Endometrial microvascular endothelial cells (primary cell): ENCODE measurements around the gene BTC. TPM values are rescaled to one million over a fixed set of nuclear protein-coding genes. Genes with fewer than 3 reads are reported as not detected.

Source experiments
- total RNA-seq: library from RNA; depleted of rRNA; stranded (reverse); fragments of >200 nt; gene quantifications from one replicate; pipeline ENCODE4 v1.2.3, GENCODE V29; 2015; ENCODE audit errors: inconsistent ontology term

Gene BTC
- total RNA-seq, 1 donor from 2014 or later: 3.2 TPM

Other genes starting within 250 kb of the BTC start
- not detected for gene PARM1, start 138.6 kb upstream of the BTC start, total RNA-seq